NCI-H748 treated with DMSO at 0.1 percent for 48 hours (cell line): ENCODE data around the gene MAGI2.
A peak's percentile ranks its signal among the peaks of the same experiment; 100 is the strongest.

Source experiments
- DNase-seq: peaks from one replicate; lab custom pipeline; 2025; lab: John Stamatoyannopoulos, UW

Gene MAGI2

DNA sequence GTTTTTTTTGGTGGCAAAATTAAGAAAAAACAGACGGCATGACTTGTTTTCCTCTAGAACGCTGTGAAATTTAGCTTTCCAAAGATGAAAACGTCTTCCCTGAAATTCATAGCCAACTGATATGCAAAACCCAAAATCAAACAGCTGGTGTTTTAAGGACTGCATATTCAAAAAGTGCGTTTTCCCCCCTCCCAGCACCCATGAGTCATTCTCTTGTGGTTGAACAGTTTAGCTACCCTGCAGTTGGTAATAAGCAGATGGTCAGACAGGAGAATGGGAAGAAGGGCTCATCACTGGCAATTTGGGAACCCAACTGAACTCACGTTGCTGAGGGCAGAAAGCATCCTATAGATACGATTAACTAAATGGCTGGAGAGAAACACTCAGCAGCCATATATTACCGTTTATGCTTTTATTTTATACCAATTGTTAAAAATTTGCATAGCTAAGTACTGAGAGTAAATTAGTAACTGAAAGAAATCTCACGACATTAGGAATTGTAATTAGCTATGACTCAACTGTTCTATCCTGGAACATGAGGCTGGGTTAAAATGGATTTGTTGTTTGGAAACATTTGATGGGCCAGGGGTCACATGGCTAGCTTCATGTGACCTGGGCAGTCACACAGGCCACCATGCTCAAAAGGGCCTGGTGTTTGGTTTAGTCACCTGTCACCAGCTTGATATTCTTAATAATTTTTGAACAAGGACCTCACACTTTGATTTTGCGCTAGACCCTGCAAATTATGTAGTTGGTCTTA, 1311.8 kb downstream of the MAGI2 start:
- DNase-seq = no peak

DNA sequence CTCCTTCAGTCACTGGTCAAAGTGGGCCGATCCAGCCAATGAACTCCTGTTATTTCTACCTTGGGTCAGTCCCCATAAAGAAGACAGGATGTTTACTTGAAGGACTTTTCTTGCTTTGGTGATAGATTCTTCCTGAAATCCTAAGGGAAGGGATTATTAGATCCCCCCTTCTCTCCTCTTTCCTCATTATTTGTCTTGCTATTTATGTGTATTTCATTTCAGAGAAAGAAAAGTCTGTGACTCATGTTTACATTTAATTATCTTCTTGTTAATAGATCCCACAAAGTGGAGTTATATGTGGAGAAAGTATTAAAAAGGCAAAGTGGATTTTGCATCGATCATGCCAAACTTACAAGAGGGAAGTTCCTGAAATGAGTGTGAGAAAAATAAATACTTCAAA, 1313.4 kb downstream of the MAGI2 start:
- no peak for DNase-seq

GRCh38 chr7:78139335-78139734, 1314.1 kb downstream of the MAGI2 start:
- DNase-seq = no peak

DNA sequence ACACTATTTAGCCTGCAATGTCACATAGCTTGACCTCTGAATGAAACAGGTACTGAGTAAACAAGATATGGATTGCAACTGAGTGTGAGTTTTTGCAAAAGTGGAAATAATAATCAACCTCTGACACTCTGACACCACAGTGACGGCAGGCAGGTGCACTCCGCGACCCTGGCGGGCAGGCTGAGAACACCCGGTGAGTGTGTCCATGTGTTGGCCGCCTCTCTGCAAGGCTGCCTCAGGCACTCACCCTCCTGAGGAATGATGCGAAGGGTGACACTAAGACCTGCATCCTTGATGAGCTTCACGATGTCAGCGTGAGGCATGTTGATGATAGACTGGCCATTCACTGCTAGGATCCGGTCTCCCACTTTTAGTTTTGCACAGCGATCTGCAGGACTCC, 1318.7 kb downstream of the MAGI2 start:
- no peak for DNase-seq

DNA sequence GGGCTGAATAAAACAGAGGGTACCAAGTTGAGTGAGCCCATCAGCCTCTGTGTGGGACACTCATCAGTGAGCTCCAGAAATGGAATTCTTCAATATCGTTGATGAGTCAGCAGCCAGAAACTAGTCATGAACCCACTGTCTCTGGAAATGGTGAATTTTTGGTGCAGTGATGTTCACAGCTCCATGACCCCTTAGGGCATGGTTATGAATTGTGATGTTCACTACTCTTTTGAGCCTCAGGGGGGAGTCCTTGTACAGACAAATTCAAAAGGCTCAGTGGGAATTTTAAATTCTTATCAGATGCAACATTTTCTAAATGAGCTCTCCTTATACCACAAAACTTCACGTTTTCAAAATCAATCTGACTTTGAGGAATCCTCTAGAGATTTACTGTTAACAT, 1319.2 kb downstream of the MAGI2 start:
- DNase-seq = peak; percentile 17

GRCh38 chr7:78130446-78131215, 1322.8 kb downstream of the MAGI2 start:
- DNase-seq = no peak

- no peak for DNase-seq
These were observed 1323.6 kb downstream of the MAGI2 start for GRCh38 chr7:78129865-78130264.

GRCh38 chr7:78127009-78127408, 1326.5 kb downstream of the MAGI2 start:
- no peak for DNase-seq

- no peak for DNase-seq
These were observed 1327.6 kb downstream of the MAGI2 start for GRCh38 chr7:78125884-78126283.

- DNase-seq = no peak
These were observed 1329.3 kb downstream of the MAGI2 start for GRCh38 chr7:78124216-78124615.

DNA sequence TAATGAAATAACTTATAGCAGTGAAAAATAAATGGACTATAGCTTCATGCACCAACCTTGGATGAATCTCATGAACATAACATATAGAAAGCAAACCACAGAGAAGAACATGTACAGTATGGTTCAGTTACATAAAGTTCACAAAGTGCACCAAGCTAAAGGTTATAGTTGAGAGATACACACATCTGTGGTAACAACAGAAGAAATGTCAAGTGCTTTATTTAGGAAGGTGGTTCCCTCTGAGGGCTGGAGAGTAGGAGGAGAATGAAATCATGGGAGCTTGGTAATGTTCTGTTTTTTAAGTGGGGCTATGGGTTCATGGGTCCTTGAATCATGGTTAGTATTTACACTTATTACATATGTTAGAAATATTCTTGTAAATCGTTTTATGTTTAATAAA, 1331.6 kb downstream of the MAGI2 start:
- DNase-seq = no peak

DNA sequence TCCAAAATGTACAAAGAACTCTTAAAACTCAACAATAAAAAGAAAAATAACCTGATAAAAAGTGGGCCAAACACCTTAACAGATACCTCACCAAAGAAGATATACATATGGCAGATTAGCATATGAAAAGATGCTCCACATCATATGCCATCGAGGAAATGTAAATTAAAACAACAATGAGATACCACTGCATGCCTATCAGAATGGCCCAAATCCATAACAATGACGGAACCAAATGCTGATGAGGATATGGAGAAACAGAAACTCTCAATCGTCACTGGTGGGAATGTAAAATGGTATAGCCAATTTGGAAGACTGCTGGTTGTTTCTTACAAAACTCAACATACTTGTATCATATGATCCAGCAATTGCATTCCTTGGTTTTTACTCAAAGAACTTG, 1335.0 kb downstream of the MAGI2 start:
- no peak for DNase-seq

DNA sequence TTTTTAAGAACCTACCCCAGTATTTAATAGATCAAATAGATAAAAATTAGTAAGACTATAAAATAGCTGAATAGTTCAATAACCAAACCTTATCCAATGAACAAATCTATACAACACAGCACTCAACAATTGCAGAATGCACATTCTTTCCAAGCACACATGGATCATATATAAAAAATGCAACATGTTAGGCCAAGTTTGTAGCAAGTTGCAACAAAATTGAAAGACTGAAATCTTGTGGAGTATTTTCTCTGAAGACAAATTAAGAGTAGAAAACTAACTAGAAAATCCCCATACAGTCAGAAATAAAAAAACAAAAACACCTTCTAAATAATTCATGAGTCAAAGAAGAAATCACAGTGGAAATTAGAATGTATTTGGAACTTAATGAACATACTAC, 1337.6 kb downstream of the MAGI2 start:
- no peak for DNase-seq

DNA sequence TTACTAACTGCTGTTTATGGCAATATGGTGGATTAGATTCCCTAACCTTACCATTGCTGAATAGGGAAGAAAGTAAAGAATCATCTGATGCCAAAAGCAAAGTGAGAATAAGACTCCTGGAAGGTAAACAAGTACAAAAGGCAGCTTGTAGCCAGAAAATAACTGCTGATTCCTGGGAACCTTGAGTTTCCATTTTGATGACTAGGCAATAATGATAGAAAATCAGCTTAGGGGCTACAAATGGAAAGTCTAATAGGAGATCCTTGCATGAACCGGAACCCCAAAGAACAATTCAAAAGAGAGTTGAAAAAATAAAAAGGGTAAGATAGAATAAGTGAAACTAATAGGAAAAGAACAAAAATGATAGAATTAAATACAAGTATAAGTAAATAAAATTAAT, 1338.5 kb downstream of the MAGI2 start:
- no peak for DNase-seq

- no peak for DNase-seq
These were observed 1341.0 kb downstream of the MAGI2 start for GRCh38 chr7:78112488-78112887.

GRCh38 chr7:78111386-78111785, 1342.1 kb downstream of the MAGI2 start:
- no peak for DNase-seq

DNA sequence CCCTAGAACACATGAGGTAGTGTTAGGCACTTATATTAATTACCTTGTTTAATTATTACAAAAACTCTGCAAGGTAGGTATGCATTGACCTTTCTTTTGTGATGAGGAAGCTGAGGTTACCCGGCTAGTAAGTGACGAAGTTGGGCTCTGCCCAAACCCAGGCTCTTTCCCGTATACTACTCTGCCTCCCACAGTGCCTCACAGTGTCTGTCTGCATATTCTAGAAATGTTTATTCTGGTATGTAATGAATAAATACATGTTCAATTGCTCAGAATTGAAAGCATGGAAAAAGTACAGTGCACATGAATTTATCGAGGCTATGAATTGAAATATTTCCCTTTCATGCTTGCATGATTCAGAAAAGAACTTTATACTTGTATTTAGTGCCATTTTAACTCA, 1350.0 kb downstream of the MAGI2 start:
- no peak for DNase-seq

- no peak for DNase-seq
These were observed 1352.4 kb downstream of the MAGI2 start for GRCh38 chr7:78101076-78101475.

DNA sequence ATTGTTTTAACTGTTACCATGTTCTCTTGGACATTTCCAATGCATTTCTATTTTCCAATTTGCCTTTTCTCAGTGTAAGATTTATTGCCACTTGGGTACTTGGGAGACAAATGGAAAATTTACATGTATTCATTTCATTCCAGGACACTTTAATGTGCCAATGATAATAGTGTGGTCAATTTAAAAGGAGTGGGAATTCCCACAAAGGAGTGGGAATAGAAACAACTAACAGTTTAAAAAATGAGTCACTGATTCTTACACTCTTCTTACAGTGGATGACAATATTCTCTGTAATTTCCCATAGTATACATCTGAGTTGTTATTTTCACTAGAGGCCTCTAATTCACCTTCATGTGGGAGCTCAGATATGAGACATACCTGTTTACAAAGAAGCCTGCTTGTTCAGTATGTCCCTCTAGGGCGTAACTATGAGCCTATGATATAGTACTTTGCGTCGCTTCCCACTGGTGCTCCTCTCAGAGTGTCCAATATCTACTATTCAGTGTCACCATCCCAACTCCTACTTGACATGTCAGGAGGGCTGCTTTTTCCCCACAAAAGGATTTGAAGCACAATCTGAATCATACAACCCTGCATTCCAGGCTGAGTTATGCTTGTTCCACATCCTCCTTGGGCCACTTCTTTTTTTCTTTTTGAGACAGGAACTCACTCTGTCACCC, 1353.6 kb downstream of the MAGI2 start:
- DNase-seq = no peak

DNA sequence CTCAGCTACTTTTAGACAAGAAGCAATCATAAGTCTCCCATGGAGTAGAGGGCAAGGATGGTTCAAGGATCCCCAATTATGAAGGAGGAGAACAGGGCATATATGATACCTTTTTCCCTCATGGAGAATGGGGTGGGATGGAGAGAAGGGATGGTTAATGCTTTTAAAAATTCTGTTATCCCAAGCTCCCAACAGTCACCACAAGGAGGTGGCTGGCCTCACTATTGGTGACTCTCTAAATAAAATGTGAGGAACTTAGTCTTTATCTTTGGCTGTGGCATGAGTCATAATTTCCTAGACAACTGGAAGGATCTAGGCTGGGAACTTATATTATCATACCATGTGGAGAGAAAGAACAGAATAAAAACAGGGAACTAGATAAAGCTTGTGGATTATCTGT, 1357.9 kb downstream of the MAGI2 start:
- no peak for DNase-seq

GRCh38 chr7:78092331-78092730, 1361.1 kb downstream of the MAGI2 start:
- DNase-seq = no peak

GRCh38 chr7:78090616-78091015, 1362.9 kb downstream of the MAGI2 start:
- DNase-seq = no peak

DNA sequence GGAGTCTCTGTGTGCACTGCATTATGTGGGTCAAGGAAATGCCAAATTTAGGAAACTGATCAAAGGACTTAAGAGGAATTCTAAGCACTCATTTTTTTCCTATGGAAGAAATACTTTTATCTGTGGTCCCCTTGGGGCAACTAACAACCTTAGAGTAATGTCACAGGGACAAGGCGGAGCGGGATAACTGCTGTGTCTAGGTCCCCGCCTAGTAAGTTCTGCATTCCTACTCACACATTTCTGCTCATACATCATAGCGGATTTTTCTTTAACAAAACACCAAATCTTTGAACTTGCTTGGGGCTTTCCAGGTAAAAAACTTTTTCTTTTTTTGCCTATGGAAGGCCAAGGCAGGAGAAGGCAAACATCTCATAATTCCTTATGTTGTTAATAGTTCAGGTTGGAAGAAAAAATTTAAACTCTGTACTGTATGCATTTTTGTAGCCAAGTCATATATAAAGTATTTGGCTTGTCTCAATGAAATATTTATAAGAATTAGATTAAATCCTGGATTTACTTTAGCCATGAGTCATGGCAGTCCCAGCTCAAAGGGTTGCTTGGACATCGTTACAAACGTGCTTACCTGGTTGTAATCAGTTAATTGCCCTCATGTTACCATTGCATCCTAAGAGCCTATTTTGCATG, 1369.9 kb downstream of the MAGI2 start:
- no peak for DNase-seq
